ENCODE data around the gene NAA80.
"Not testable (repeated sequence)": the region's sequence is repeated elsewhere in the genome, so short reads cannot be mapped to it uniquely, and the experiment has no call there.

NAA80 gene

DNA sequence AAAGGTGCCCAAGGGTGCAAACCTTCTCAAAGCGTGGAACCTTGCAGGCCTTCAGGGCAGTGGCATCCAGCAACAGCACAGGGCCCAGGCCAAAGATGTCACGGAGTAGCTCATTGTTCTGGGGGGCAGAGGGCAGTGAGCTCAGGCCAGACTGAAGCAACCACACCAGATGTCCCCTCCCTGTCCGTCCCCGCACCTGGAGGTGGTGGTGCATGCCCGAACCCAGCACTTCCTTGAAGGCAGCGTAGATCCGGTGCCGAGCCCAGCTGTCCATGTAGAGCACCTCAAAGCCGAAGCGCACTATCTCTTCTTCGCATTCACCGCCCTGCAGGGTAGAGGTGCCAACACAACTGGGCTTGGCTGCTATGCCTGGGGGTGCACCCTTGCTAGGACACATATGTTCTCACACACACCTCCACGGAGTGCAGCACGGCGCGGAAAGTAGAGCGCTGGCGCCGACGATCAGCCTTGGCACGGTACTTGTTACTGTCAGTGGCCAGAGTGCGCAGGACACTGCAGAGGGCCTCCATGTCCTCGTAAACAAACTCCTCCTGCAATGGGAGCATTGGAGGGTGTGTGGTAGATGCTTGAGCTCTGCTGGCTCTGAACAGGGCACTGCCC lies 10.7 kb downstream of the NAA80 start:
- no peak for DNase-seq

DNA sequence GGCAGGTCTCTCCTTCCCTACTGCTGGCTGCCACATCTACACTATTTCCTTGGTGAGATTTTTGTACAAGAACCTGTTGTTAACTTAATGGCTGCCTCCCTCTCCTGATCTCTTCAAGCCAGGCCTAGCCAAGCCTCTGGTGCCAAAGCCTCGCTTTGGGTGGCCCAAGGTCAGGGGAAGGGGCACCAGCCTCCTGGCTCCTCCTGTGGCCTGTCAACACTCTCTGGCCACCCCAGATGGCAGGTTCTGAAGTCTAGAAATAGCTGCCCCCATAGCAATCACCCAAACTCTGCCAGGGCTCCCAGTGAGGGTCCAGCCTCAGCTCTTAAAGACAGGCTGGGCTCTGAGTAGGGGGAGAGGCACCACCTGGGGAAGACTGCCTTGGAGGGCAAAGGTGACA lies 11.9 kb downstream of the NAA80 start:
- DNase-seq, result no peak

DNA sequence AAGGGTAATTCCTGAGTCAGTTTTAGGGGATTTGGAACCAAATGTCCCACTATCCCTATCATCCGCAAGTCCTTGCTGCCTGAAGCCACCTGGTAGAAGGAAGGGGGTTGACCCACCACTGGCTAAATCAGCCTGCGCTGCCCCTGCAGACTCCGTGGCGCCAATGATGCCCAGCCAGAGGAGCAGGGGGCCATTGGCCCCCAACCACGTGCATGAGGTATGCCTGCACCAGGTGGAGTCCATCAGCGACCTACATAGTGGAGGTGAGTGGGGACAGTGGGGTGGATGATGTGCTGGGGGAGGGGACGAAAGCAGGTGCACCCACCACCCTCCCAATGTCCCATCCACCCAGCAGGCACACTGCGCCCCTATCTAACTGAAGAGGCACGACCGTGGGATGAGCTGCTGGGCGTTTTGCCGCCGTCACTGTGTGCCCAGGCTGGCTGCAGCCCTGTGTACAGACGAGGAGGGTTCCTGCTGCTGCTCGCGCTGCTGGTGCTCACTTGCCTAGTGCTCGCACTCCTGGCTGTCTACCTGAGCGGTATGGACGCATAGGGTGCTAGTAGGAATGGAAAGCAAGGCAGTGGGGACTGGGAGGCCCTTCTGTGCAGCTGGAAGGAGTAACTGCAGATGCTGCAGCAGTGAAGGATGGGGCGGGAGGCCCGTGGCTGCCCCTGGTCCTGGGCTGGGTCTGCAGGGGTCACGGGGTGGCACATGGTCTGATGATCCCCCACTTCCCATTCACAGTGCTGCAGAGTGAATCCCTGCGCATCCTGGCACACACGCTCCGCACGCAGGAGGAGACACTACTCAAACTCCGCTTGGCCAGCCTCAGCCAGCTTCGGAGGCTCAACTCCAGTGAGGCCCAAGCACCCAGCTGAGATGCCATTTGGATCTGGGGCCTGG lies 12.6 kb downstream of the NAA80 start:
- no peak for DNase-seq

DNA sequence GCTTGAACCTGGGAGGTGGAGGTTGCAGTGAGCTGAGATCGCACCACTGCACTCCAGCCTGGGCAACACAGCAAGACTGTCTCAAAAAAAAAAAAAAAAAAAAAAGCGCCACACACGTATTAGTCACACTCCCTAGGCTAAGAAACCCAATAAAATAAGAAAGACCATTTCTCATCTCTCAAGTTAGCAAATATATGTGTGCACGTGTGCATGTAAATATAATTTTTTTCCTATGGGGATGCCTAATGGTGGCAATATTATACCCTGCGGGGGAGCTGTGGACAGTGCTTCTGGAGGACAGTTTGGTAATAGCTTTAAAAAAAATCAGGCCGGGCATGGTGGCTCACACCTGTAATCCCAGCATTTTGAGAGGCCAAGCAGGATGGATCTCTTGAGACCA lies 15.1 kb downstream of the NAA80 start:
- DNase-seq, result not testable (repeated sequence)

DNA sequence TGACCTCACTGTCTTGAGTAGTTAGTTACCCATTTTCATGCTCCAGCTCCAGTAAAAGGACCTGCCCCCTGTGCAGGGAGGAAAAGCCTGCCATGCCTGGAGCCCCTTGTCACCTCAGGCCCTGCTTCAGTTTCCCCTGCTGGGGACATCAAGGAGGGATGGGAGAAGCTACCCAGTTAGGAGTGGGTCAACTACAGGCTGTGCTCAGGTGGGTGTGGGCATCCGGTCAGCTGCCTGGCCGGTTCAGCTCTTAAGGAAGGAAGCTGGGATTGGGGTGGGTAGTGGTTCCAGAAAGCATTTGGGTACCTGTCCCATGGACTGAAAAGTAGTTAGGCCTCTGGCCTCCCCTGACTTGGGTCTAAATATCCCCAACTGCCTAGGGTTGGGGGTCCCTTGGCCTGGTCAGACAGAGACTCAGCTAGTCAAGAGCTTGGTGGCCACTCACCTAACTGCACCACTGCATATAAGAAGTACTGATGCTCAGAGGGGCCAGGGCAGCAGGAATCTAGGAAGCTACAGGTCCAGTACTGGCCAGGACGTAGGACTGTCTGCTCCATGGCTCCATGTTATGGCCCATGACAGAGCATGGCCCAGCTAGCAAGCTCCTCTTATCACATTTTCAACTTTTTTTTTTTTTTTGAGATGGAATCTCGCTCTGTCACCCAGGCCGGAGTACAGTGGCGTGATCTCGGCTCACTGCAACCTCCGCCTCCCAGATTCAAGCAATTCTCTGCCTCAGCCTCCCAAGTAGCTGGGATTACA lies 19.8 kb downstream of the NAA80 start:
- DNase-seq, result no peak

DNA sequence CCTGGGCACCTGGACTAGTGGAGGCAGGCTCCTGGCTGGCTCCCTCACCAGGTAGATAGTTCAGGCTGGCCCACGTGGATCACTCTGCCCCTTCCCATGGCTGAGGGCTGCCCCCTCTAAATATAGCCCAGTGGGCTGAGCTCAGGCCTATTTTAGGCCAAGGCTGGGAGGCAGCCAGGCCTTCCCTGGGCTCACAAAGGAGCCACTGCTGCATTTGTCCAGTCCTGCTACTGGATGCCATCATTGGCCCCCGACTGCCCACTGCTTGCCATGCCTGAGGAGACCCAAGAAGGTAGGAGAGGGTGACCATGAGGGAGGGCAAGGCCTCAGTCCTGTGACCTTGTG lies 20.4 kb downstream of the NAA80 start, which contains the start of gene LSMEM2:
LSMEM2 (plus strand) TSS at position 208 of the 345 bp plus-strand sequence; CDS start at position 235, 27 bp downstream.
- no peak for DNase-seq

DNA sequence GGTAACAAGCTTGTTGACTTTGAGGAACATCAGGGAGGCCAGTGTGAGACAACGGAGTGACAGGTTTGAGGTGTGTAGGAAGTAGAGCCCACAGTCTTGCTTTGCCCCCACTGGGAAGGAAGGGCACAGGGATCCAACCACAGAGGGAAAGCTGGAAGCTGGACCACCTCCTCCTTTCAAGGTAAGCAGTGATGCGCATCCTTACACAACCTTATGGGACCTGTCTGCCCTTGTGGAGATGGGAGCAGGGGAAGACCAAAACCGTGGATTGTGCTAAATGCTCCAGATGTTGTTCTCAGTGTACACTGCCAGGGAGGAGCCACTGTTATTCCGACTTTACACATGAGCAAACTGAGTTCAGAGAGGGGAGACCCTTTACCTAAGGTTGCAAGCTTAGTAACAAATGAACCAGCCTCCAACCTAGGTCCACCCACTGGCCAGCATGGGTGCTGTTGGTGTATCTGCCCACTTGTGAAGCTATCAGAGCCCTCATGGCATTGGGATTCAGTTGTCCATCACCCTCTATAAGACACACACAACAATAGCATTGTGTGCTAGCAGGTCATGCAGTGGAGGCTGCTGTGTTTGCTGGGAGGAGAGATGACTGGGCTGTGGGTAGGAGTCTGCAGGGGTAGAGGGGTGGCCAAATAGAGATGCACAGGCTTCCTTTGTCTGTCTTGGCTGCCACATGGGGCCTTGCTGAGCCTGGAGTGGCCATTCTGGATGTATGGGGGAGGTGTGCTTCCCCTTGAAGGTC lies 20.9 kb downstream of the NAA80 start:
- no peak for DNase-seq

DNA sequence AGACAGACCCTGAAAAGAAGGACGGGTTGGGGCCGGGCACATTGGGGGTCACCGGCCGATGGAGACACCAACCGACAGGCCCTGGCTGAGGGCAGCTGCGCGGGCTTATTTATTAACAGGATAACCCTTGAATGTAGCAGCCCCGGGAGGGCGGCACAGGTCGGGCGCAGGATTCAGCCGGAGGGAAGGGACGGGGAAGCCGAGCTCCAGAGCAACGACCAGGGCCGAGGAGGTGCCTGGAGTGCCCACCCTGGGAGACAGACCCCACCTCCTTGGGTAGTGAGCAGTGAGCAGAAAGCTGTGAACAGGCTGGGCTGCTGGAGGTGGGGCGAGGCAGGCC lies 22.5 kb downstream of the NAA80 start:
- no peak for DNase-seq

DNA sequence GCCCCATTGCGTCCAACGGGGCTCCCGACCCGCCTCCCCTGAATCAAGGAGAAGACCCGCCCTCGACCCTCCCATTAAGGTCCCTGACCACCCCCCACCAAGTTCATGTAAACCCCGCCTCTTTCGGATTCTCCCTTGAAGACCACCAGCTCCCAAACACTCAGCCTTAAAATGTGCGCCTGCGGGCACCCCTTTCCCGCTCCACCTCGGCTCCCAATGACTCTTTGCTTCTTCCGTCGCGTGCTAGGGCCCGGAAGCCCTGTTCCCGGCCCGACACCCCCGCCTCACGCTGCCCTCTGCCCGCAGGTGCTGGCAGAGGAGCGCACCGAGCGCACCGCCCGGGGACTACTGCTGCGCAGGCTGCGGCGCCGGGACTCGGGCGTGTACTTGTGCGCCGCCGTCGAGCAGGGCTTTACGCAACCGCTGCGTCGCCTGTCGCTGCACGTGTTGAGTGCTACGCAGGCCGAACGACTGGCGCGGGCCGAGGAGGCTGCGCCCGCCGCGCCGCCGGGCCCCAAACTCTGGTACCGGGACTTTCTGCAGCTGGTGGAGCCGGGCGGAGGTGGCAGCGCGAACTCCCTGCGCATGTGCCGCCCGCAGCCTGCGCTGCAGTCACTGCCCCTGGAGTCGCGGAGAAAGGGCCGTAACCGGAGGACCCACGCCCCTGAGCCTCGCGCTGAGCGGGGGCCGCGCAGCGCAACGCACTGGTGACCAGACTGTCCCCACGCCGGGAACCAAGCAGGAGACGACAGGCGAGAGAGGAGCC lies 23.0 kb downstream of the NAA80 start:
- DNase-seq, result no peak

DNA sequence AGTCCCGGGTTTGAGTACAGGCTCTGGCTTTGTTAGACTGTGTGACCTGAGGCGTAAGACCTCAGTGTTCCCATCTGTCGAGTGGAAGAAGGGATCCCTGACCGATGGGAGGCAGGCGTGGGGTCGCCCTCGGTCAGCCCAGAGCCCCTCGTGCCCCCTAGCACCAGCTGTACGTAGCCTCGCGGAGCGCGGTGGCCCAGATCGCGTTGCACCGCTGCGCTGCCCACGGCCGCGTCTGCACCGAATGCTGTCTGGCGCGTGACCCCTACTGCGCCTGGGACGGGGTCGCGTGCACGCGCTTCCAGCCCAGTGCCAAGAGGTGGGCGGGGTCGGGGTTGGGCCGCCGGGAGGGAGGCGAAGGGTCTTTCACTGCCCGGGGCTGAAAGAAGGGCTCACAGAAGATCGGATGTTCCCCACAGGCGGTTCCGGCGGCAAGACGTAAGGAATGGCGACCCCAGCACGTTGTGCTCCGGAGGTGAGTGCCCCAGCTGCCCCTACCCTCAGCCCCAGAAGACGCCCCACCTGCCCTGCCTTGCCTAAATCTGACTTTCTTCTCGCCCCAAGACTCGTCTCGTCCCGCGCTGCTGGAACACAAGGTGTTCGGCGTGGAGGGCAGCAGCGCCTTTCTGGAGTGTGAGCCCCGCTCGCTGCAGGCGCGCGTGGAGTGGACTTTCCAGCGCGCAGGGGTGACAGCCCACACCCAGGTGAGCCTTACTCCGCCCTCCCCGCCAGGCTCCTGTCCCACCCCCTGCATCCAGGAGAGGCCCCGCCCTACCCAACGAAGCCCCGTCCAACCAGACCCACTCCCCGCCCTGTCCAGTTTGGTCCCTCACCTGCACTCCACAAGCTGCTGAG lies 23.8 kb downstream of the NAA80 start:
- no peak for DNase-seq

DNA sequence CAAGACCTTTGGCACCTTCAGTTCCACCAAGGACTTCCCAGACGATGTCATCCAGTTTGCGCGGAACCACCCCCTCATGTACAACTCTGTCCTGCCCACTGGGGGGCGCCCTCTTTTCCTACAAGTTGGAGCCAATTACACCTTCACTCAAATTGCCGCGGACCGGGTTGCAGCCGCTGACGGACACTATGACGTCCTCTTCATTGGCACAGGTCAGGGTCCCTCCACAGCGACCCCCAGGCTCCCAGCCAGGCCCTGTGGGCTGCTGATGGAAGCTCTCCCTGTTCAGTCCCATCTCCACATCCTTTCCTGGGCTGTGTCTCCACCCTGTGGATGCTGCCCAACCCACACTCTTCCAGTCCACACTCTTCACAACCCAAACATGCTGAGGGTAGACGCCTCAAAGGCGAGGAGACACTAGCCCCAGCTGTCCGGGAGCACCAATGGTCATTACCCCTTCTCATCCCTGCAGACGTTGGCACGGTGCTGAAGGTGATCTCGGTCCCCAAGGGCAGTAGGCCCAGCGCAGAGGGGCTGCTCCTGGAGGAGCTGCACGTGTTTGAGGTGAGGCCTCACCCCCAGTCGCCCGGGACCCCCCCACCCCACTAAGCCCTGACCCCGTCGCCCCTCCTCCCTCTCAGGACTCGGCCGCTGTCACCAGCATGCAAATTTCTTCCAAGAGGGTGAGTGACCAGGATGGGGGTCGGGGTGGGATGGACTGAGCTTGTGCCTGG lies 24.7 kb downstream of the NAA80 start:
- DNase-seq, result peak; percentile 46

DNA sequence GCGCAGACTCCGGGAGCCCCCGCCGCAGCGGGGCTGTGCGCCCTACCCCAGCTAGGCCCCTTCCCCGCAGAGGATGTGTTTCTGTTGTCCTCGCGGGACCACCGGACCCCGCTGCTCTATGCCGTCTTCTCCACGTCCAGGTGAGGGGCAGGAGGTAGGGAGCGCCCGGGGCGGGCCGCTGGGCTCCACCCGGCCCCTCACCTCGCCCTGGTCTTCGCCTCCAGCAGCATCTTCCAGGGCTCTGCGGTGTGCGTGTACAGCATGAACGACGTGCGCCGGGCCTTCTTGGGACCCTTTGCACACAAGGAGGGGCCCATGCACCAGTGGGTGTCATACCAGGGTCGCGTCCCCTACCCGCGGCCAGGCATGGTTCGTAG lies 25.5 kb downstream of the NAA80 start:
- no peak for DNase-seq

DNA sequence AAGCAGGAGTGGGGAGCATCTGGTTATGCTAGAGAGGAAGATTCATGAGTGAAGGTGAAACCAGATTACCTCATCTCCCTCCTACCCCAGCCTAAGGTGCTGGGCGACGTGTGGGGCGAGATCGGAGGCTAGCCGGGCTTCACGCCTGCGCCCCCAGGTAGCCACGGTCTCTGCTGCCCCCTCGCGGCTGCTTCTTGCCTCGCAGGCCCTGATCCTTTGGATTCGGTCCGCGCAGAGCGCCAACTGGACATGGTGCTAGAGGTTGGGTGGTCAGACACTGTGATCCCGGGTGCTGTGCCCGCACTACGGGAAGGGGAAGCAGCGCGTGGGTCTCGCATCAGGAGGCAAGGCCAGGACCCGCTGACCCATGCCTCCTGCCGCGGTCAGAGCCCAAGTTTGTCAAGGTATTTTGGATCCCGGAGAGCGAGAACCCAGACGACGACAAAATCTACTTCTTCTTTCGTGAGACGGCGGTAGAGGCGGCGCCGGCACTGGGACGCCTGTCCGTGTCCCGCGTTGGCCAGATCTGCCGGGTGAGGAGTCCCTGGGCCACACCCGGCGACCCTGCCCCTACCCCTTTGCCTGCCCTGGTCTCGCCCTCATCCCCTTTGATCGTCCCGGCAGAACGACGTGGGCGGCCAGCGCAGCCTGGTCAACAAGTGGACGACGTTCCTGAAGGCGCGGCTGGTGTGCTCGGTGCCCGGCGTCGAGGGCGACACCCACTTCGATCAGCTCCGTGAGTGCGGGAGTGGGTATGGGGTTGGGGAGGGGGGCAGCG lies 26.1 kb downstream of the NAA80 start:
- peak; percentile 66 for DNase-seq

DNA sequence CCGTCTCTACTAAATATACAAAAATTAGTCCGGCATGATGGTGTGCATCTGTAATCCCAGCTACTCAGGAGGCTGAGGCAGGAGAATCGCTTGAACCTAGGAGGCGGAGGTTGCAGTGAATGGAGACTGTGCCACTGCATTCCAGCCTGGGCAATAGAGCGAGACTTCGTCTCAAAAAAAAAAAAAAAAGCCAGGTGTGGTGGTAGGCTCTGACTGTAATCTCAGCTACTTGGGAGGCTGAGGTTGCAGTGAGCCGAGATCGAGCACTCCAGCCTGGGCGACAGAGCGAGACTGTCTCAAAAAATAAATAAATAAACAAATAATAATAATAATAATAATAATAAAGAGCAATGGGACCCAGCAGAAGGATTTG lies 26.7 kb downstream of the NAA80 start:
- not testable (repeated sequence) for DNase-seq

DNA sequence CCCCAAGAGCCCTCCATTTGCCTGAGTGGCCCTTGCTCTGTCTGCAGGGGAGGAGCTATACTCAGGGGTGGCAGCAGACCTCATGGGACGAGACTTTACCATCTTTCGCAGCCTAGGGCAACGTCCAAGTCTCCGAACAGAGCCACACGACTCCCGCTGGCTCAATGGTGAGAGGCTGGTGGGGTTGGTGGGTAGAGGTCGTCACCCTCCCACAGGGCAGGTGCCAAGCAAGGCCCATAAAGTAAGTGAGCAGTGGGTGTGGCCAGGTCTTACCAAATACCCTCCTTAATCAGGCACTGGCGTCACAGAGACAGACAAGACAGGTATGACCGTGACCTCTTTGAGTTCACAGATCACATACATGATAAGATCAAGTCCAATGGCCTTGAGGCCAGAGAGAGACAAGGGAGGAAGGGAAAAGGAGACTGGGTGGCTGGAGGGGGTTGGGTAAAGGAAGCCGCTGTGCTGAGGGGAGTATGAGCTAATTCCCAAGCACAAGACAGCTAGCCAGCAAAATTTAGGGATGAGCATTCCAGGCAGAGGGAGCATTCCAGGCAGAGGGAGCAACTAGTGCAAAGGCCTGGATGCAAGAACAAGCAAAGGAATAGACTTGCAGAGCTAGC lies 27.8 kb downstream of the NAA80 start:
- DNase-seq, result no peak

DNA sequence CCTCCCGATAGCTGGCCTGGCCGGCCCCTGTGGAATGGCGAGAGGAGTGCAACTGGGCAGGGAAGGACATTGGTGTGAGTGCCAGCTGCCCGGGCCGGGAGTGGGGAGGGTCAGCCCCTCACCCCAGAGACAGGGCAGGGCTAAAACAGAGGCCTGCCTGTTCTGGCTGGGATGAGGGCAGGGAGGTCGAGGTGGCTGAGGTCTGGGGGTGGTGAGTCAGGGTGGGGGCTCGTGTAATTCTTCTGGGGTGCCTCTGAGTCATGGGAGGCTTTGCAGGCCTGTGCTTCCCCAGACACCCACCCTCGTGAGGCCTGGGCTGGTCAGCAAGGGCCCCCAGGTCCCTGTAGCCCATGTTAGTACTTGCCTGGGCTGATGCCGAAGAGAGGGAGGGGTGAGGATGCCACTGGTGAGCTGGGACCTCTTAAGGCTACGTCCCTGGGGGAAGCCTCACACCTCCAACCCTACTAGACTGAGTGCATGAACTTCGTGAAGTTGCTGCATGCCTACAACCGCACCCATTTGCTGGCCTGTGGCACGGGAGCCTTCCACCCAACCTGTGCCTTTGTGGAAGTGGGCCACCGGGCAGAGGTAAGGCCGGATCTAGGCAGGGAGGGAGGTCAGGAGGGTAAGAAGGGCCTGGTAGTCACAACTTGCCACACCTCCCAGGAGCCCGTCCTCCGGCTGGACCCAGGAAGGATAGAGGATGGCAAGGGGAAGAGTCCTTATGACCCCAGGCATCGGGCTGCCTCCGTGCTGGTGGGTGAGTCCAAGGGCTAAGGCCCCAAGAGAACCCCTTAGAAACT lies 28.6 kb downstream of the NAA80 start:
- no peak for DNase-seq

DNA sequence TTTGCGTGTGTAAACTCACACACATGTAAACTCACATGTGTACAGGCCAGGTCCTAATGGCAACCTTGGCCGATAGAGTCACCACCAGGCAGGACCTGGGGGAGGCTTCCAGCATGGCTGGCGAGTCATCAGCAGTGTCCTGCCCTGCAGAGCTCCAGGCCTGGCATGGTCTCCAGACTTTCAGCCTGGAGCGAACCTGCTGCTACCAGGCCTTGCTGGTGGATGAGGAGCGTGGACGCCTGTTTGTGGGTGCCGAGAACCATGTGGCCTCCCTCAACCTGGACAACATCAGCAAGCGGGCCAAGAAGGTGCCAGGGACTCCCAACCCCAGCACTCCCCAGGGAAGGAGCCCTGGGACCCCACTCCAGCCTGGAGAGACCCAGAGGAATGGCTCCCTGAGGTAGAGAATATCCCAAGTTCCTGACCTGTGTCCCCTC lies 29.2 kb downstream of the NAA80 start:
- DNase-seq, result no peak

DNA sequence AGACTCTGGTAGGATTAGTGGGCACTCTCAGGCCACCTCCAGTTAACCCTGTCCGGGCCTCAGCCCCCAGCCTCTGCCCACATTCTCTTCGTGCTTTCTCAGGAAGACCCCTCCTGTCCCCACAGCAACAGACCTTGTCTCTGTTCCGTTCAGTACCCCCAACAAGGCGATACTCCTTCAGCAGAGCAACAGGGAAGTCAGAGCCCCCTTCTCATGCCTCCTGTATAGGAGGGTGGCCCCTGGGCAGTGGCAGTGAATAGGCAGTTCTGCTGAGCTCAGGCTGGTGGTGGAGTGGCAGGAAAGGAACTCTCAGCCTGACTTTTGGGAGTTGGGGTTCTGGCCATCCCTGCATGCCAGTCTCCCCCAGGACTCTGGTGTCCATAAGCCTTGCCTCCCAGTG lies 29.7 kb downstream of the NAA80 start:
- DNase-seq, result no peak
